Spleen (tissue), 11 donors: ENCODE measurements around the gene SEMA3A. TPM values are rescaled to one million over a fixed set of nuclear protein-coding genes. Genes with fewer than 3 reads are reported as not detected.
A peak's percentile ranks its signal among the peaks of the same experiment; 100 is the strongest.
"Not testable (repeated sequence)": the region's sequence is repeated elsewhere in the genome, so short reads cannot be mapped to it uniquely, and the experiment has no call there.

Source experiments
- DNase-seq: peaks from one replicate; pipeline ENCODE4 v3.0.0-alpha.2; 2020
- H3K27ac ChIP-seq, 8 donors: fragments of 200-600 bp; sonication (generic) in 7 of 8; 1 replicate in 4 of 8; 2 replicates in 4 of 8; pipeline versions ENCODE4 v1.5.0 to v1.8.0; 2016 to 2021; ENCODE audit warnings: inconsistent platforms in 4 of 8, mild to moderate bottlenecking in 4 of 8, moderate library complexity in 1 of 8
- H3K27me3 ChIP-seq, 7 donors: fragments of 200-600 bp; sonication (generic) in 6 of 7; replicated peaks in 1 of 7; 1 replicate in 4 of 7; 2 replicates in 3 of 7; pipeline versions ENCODE4 v1.5.0 to v1.8.0; 2016 to 2021; ENCODE audit warnings: inconsistent platforms in 3 of 7, mild to moderate bottlenecking in 1 of 7
- H3K36me3 ChIP-seq, 6 donors: fragments of 200-600 bp; sonication (generic) in 5 of 6; 1 replicate in 4 of 6; 2 replicates in 2 of 6; pipeline versions ENCODE4 v1.5.0 to v1.8.0; 2016 to 2021; ENCODE audit warnings: inconsistent platforms in 2 of 6
- H3K4me1 ChIP-seq, 6 donors: fragments of 200-600 bp; sonication (generic) in 5 of 6; 1 replicate in 3 of 6; 2 replicates in 3 of 6; pipeline versions ENCODE4 v1.5.0 to v1.8.0; 2016 to 2021; ENCODE audit warnings: inconsistent platforms in 3 of 6
- H3K4me3 ChIP-seq, 8 donors: fragments of 200-600 bp; sonication (generic) in 7 of 8; 1 replicate in 4 of 8; 2 replicates in 4 of 8; pipeline versions ENCODE4 v1.5.0 to v1.8.0; 2016 to 2021; ENCODE audit warnings: inconsistent platforms in 4 of 8, mild to moderate bottlenecking in 4 of 8, moderate library complexity in 2 of 8
- H3K9me3 ChIP-seq, 8 donors: fragments of 200-600 bp; sonication (generic) in 7 of 8; 1 replicate in 4 of 8; 2 replicates in 4 of 8; pipeline versions ENCODE4 v1.5.0 to v1.8.0; 2016 to 2021; ENCODE audit warnings: inconsistent platforms in 4 of 8
- CTCF ChIP-seq, 11 experiments: fragments of 200-600 bp in 7 of 11; fragments of 450-650 bp in 4 of 11; sonication (generic) in 4 of 11; IDR thresholded peaks in 8 of 11; conservative IDR thresholded peaks in 3 of 11; 1 replicate in 7 of 11; 2 replicates in 4 of 11; pipeline versions ENCODE4 v1.4.0 to v1.8.0; 2016 to 2021; ENCODE audit warnings: antibody characterized with exemption in 11 of 11, inconsistent platforms in 4 of 11, mild to moderate bottlenecking in 1 of 11
- POLR2A ChIP-seq, 3 donors: fragments of 450-650 bp; IDR thresholded peaks; one replicate each; pipeline ENCODE4 v1.5.1; 2017; ENCODE audit warnings: antibody characterized with exemption in 3 of 3, mild to moderate bottlenecking in 1 of 3
- POLR2AphosphoS5 ChIP-seq, 3 donors: sonication (generic); formaldehyde crosslinking; IDR thresholded peaks; one replicate each; pipeline ENCODE4 v1.5.1; 2017; ENCODE audit warnings: antibody characterized with exemption in 3 of 3
- WGBS, 5 donors: extraction: QIAGEN DNeasy Blood & Tissue Kit in 3 of 5; methylation state at CpG; one replicate each; pipeline versions ENCODE4 v1.1.5 to v1.1.7; 2013 to 2018; 5-methylcytosine and 5-hydroxymethylcytosine counted together
- intact Hi-C: fragments of 100-400 bp; cut with DNase I; formaldehyde crosslinking; loops from one replicate; pipeline ENCODE4 v1.15.0; 2023; ENCODE audit warnings: low total_unique reads
- polyA plus RNA-seq, 3 donors: library from polyadenylated mRNA; stranded (reverse); fragments of 200-250 nt; gene quantifications; one replicate each; pipeline ENCODE4 v1.2.1, GENCODE V29; 2013
- total RNA-seq, 7 donors: library from RNA; depleted of rRNA in 3 of 7; stranded (reverse); fragments of >200 nt in 3 of 7; fragmentation: NEBNext Ultra II Directional in 4 of 7; extraction: Animal tissue kit (Norgen Biotek cat#: 25700) in 4 of 7; gene quantifications; one replicate each; pipeline versions ENCODE4 v1.1.0 to v1.2.1, GENCODE V29; 2016 to 2021
- donor health status: healthy with polysubstance abuse.
- donor health status: DM: no; HTN: no; CAD: no; lungs with moderate emphysema.
- donor health status: DM: no; HTN: no; CAD: no.
- donor health status: Bipolar disorder and iron deficiency.
- donor health status: healthy.
- donor health status: DM: no; HTN: no; CAD: no.
- donor health status: DM: yes; HTN: yes; CAD: no.

Gene SEMA3A
- total and polyA plus RNA-seq, 10 donors: 1.1 to 48.5 (median 15.3) TPM

DNA sequence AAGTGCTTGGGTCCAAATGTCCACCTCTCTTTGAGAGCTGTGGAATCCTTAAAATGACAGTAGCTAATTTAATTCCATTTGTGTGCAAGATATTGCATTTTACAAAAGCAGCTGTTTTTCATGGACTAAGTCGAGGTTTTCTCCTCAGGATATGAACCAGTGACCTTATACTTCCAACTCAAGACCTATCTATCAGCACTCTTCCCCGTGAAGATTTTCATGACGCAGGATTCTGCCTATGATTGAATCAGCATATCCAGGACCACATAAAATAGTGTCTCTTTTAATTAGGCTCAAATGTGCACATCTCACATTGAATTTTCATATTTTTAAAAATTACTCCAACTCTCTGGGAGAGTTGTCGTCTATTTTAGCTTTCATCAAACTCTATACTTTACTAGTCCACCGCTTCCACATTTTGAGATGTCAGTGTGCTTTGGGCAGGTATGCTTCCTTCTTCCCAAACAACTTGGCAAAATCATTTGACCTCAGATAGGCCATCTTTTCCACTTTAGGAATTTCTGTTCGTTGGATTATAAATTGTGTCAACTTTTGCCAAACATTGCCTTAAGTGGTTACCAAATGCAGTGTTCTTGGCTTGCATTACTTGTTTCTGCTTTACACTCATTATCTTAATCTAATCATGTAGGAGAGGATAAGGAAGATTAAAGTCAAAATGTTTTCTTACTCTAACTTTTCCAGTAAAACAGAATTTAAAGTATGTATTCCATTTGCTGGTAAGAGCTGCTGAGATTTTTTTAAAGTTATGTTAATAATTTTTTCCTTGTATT, 39.4 kb downstream of the SEMA3A start:
- 52 to 82% (median 70%) methylated on average over 6 of the region's 6 CpGs for WGBS, 5 donors
- Histone ChIP-seq H3K4me1 (peaks cover 0 to 4% (median 0%) of the 10 kb centered on the region in 6 donors), H3K36me3 (no peaks in the 10 kb centered on the region), H3K9me3 (no peaks in the 10 kb centered on the region), H3K4me3 (no peak overlapping the region), H3K27ac (peak overlapping the region in 3 of 8 donors; percentile 24 to 35 (median 33)), H3K27me3 (no peaks in the 10 kb centered on the region)
- intact Hi-C loops: no loop called here
- no peak for TF ChIP-seq CTCF (IDR thresholded peaks at IDR 0.05 in 8 of 11, conservative IDR thresholded peaks at IDR 0.05 in 3 of 11)
- no peak for TF ChIP-seq POLR2AphosphoS5 (IDR thresholded peaks at IDR 0.05)
- no peak for TF ChIP-seq POLR2A (IDR thresholded peaks at IDR 0.05)
- no peak for DNase-seq

DNA sequence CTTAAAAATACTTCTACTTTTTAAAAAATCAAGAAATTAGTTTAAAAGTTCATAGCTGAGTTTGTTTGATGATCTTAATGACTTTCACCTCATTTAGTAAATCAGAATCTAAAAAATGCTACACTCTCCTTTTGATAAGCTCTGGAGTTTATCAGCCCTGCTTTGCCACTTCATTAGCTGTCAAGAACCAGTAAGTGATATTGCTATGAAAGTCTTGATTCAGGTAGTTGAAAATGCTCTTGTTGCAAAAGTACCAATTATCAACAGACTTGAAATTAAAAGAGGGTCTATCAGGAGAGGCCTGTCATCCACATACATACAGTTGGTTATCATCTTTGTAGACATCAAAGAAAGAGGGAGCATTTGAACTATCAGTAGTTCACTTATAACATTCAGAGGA, 41.6 kb downstream of the SEMA3A start:
- no peaks in the 10 kb centered on the region for H3K27me3 ChIP-seq
- no peaks in the 10 kb centered on the region for H3K36me3 ChIP-seq
- no peak for DNase-seq
- no peaks in the 10 kb centered on the region for H3K9me3 ChIP-seq
- intact Hi-C loops: no loop called here
- TF ChIP-seq POLR2A (IDR thresholded peaks at IDR 0.05) (no peak), CTCF (IDR thresholded peaks at IDR 0.05 in 8 of 11, conservative IDR thresholded peaks at IDR 0.05 in 3 of 11) (no peak), POLR2AphosphoS5 (IDR thresholded peaks at IDR 0.05) (no peak)
- H3K4me3 ChIP-seq: no peak overlapping the region
- peaks cover 0 to 4% (median 0%) of the 10 kb centered on the region in 6 donors for H3K4me1 ChIP-seq
- no peak overlapping the region for H3K27ac ChIP-seq

GRCh38 chr7:84150370-84150769, 44.2 kb downstream of the SEMA3A start:
- H3K36me3 ChIP-seq, intact Hi-C loops, H3K4me1 ChIP-seq, H3K4me3 ChIP-seq, H3K27ac ChIP-seq, H3K27me3 ChIP-seq, H3K9me3 ChIP-seq: not testable (repeated sequence)
- DNase-seq: peak; percentile 27
- WGBS, 5 donors: 92 to 97% (median 95%) methylated on average over 17 to 22 of the region's 22 CpGs

DNA sequence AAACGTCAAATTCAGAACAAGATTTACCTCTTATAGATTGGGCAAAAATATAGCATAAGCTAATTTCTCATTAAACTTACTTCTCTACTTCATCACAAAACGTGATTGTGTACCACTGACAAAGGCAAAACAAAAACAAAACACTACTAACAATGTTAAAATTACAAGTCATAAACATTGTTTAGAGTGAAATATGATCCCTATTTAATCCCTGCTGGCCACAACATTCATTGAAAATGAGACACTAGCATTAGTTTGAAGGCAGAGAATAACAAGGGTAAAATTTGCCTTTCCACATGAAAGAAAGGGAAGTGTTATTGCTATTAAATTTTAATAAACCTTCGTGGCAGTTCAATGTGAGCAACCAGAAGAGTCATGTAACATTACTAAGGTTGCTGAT, 45.0 kb downstream of the SEMA3A start:
- Histone ChIP-seq H3K4me1 (peaks cover 0 to 6% (median 0%) of the 10 kb centered on the region in 6 donors), H3K36me3 (no peaks in the 10 kb centered on the region), H3K27me3 (no peaks in the 10 kb centered on the region), H3K27ac (no peak overlapping the region), H3K9me3 (no peaks in the 10 kb centered on the region), H3K4me3 (no peak overlapping the region)
- TF ChIP-seq POLR2AphosphoS5 (IDR thresholded peaks at IDR 0.05) (no peak), CTCF (IDR thresholded peaks at IDR 0.05 in 8 of 11, conservative IDR thresholded peaks at IDR 0.05 in 3 of 11) (no peak), POLR2A (IDR thresholded peaks at IDR 0.05) (no peak)
- no peak for DNase-seq
- intact Hi-C loops: no loop called here
- 57 to 83% (median 72%) methylated on average over 3 of the region's 3 CpGs for WGBS, 5 donors
